D721Med (cell line): Measurements from ENCODE around the gene PPP1R14C.

Experiments
- DNase-seq: peaks from one replicate; pipeline ENCODE4 v3.0.0; 2011; ENCODE audit warnings: low spot score; ENCODE audit not compliant: insufficient read length
- FAIRE-seq: peaks from 2 replicates; lab custom pipeline; 2011; peaks lifted over from hg19 to GRCh38; lab: Jason Lieb, UNC
- CTCF ChIP-seq: IDR thresholded peaks from 2 replicates; pipeline ENCODE4 v1.5.1; 2012; ENCODE audit warnings: mild to moderate bottlenecking, control low read depth; ENCODE audit not compliant: insufficient read depth; ENCODE audit errors: missing control alignments

The PPP1R14C gene

DNA sequence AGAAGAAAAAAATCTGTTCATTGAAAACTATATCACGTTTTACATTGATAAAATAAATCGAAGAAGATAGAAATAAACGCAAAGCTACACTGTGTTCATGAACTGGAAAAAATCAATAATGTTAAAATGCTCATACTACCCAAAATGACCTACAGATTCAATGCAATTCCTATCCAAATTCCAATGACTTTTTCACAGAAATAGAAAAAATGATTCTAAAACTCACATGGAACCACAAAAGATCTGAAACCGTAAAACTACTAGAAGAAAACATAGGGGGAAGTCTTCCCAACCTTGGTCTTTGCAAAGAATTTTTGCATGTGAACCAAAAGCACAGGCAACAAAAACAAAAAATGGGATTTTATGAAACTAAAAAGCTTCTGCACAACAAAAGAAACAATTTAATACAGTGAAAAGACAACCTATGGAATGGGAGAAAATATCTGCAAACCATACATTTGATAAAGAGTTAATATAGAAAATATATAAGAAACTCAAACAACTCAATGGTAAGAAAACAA, 40.0 kb upstream of the PPP1R14C start:
- no peak for FAIRE-seq
- TF ChIP-seq CTCF, result no peak
- DNase-seq, result no peak

- FAIRE-seq, result no peak
- TF ChIP-seq CTCF, result no peak
- no peak for DNase-seq
Observed at GRCh38 chr6:150112233-150112632, 30.6 kb upstream of the PPP1R14C start.

- no peak for FAIRE-seq
- TF ChIP-seq CTCF, result no peak
- DNase-seq, result no peak
Observed at GRCh38 chr6:150115769-150116168, 27.1 kb upstream of the PPP1R14C start.

- DNase-seq (no peak), FAIRE-seq (no peak)
- no peak for TF ChIP-seq CTCF
Observed at GRCh38 chr6:150116200-150116800, 26.5 kb upstream of the PPP1R14C start.

DNA sequence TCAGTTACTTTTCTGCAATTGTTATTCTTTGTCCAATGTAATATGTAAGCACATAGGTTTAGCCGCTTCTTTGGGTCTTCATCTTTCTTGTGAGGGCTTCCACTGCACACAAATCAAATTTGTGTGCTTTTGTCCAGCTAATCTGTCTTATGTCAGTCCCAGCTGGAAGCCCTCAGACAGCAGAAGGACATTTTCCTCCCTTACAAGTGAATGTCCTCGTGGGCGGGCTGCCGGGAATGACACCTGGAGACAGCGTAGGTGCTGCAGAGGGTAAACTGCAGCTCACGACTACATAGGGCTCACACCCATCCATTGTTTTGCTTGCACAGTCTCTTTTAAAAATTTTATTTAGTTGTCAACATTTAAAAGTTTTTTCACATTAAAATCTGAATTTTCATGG, 24.6 kb upstream of the PPP1R14C start:
- FAIRE-seq (no peak), DNase-seq (no peak)
- no peak for TF ChIP-seq CTCF

- TF ChIP-seq CTCF, result no peak
- DNase-seq (no peak), FAIRE-seq (no peak)
Observed at GRCh38 chr6:150118627-150119026, 24.2 kb upstream of the PPP1R14C start.

- DNase-seq, result no peak
- TF ChIP-seq CTCF, result no peak
- FAIRE-seq, result no peak
Observed at GRCh38 chr6:150119173-150119572, 23.7 kb upstream of the PPP1R14C start.
